ENCODE data around the gene GSE1.

The GSE1 gene

GRCh38 chr16:85675251-85675874, 62.2 kb downstream of the GSE1 start:
- H3K4me1 ChIP-seq (ENCODE audit: control insufficient read depth, insufficient read depth, low read length): peaks cover 13% of the 10 kb centered on the region
- H3K9me3 ChIP-seq (ENCODE audit: control insufficient read depth, low read length): no peaks in the 10 kb centered on the region
- peaks cover 77% of the 10 kb centered on the region for H3K36me3 ChIP-seq (ENCODE audit: control insufficient read depth, insufficient read depth, low read length, severe bottlenecking)
- H3K27me3 ChIP-seq (replicated peaks; ENCODE audit: control insufficient read depth, insufficient read depth, low read length): no peaks in the 10 kb centered on the region
- H3K4me3 ChIP-seq (ENCODE audit: low read length): no peak overlapping the region
- DNase-seq (ENCODE audit: low read depth): peak; percentile 32
- H3K9ac ChIP-seq (ENCODE audit: low read length): no peak overlapping the region

- H3K4me1 ChIP-seq (ENCODE audit: control insufficient read depth, insufficient read depth, low read length): peaks cover 13% of the 10 kb centered on the region
- no peak overlapping the region for H3K9ac ChIP-seq (ENCODE audit: low read length)
- peaks cover 66% of the 10 kb centered on the region for H3K36me3 ChIP-seq (ENCODE audit: control insufficient read depth, insufficient read depth, low read length, severe bottlenecking)
- H3K4me3 ChIP-seq (ENCODE audit: low read length): no peak overlapping the region
- no peaks in the 10 kb centered on the region for H3K9me3 ChIP-seq (ENCODE audit: control insufficient read depth, low read length)
- no peak for DNase-seq (ENCODE audit: low read depth)
- no peaks in the 10 kb centered on the region for H3K27me3 ChIP-seq (replicated peaks; ENCODE audit: control insufficient read depth, insufficient read depth, low read length)
Observed at GRCh38 chr16:85676466-85676865, 63.3 kb downstream of the GSE1 start.

GRCh38 chr16:85677383-85677967, 64.4 kb downstream of the GSE1 start:
- Histone ChIP-seq H3K4me1 (ENCODE audit: control insufficient read depth, insufficient read depth, low read length) (peaks cover 13% of the 10 kb centered on the region), H3K9me3 (ENCODE audit: control insufficient read depth, low read length) (no peaks in the 10 kb centered on the region), H3K9ac (ENCODE audit: low read length) (no peak overlapping the region), H3K27me3 (replicated peaks; ENCODE audit: control insufficient read depth, insufficient read depth, low read length) (no peaks in the 10 kb centered on the region), H3K36me3 (ENCODE audit: control insufficient read depth, insufficient read depth, low read length, severe bottlenecking) (peaks cover 56% of the 10 kb centered on the region), H3K4me3 (ENCODE audit: low read length) (no peak overlapping the region)
- no peak for DNase-seq (ENCODE audit: low read depth)

- peaks cover 51% of the 10 kb centered on the region for H3K36me3 ChIP-seq (ENCODE audit: control insufficient read depth, insufficient read depth, low read length, severe bottlenecking)
Observed at GRCh38 chr16:85678016-85678415, 64.9 kb downstream of the GSE1 start.

GRCh38 chr16:85678821-85679220, 65.7 kb downstream of the GSE1 start:
- H3K27me3 ChIP-seq (replicated peaks; ENCODE audit: control insufficient read depth, insufficient read depth, low read length): no peaks in the 10 kb centered on the region
- H3K4me1 ChIP-seq (ENCODE audit: control insufficient read depth, insufficient read depth, low read length): peaks cover 7% of the 10 kb centered on the region
- no peaks in the 10 kb centered on the region for H3K9me3 ChIP-seq (ENCODE audit: control insufficient read depth, low read length)
- H3K36me3 ChIP-seq (ENCODE audit: control insufficient read depth, insufficient read depth, low read length, severe bottlenecking): peaks cover 43% of the 10 kb centered on the region
- DNase-seq (ENCODE audit: low read depth): no peak
- H3K9ac ChIP-seq (ENCODE audit: low read length): no peak overlapping the region
- H3K4me3 ChIP-seq (ENCODE audit: low read length): no peak overlapping the region

More at GRCh38 chr16:85678016-85678415, 64.9 kb downstream of the GSE1 start:
- Histone ChIP-seq H3K27me3 (replicated peaks; ENCODE audit: control insufficient read depth, insufficient read depth, low read length) (no peaks in the 10 kb centered on the region), H3K9me3 (ENCODE audit: control insufficient read depth, low read length) (no peaks in the 10 kb centered on the region), H3K9ac (ENCODE audit: low read length) (no peak overlapping the region), H3K4me3 (ENCODE audit: low read length) (no peak overlapping the region), H3K4me1 (ENCODE audit: control insufficient read depth, insufficient read depth, low read length) (peaks cover 13% of the 10 kb centered on the region)
- DNase-seq (ENCODE audit: low read depth): no peak

- no peaks in the 10 kb centered on the region for H3K27me3 ChIP-seq (replicated peaks; ENCODE audit: control insufficient read depth, insufficient read depth, low read length)
- H3K4me1 ChIP-seq (ENCODE audit: control insufficient read depth, insufficient read depth, low read length): no peaks in the 10 kb centered on the region
- H3K9ac ChIP-seq (ENCODE audit: low read length): no peak overlapping the region
- H3K36me3 ChIP-seq (ENCODE audit: control insufficient read depth, insufficient read depth, low read length, severe bottlenecking): peaks cover 32% of the 10 kb centered on the region
- no peak overlapping the region for H3K4me3 ChIP-seq (ENCODE audit: low read length)
- DNase-seq (ENCODE audit: low read depth): no peak
- no peaks in the 10 kb centered on the region for H3K9me3 ChIP-seq (ENCODE audit: control insufficient read depth, low read length)
Observed at GRCh38 chr16:85679870-85680269, 66.7 kb downstream of the GSE1 start.

- DNase-seq (ENCODE audit: low read depth): no peak
- H3K36me3 ChIP-seq (ENCODE audit: control insufficient read depth, insufficient read depth, low read length, severe bottlenecking): peaks cover 27% of the 10 kb centered on the region
- H3K9me3 ChIP-seq (ENCODE audit: control insufficient read depth, low read length): no peaks in the 10 kb centered on the region
- no peak overlapping the region for H3K9ac ChIP-seq (ENCODE audit: low read length)
- no peaks in the 10 kb centered on the region for H3K4me1 ChIP-seq (ENCODE audit: control insufficient read depth, insufficient read depth, low read length)
- H3K27me3 ChIP-seq (replicated peaks; ENCODE audit: control insufficient read depth, insufficient read depth, low read length): no peaks in the 10 kb centered on the region
- H3K4me3 ChIP-seq (ENCODE audit: low read length): no peak overlapping the region
Observed at GRCh38 chr16:85680352-85680944, 67.3 kb downstream of the GSE1 start.

- no peak for DNase-seq (ENCODE audit: low read depth)
- Histone ChIP-seq H3K4me1 (ENCODE audit: control insufficient read depth, insufficient read depth, low read length) (no peaks in the 10 kb centered on the region), H3K27me3 (replicated peaks; ENCODE audit: control insufficient read depth, insufficient read depth, low read length) (no peaks in the 10 kb centered on the region), H3K9me3 (ENCODE audit: control insufficient read depth, low read length) (no peaks in the 10 kb centered on the region), H3K9ac (ENCODE audit: low read length) (no peak overlapping the region), H3K36me3 (ENCODE audit: control insufficient read depth, insufficient read depth, low read length, severe bottlenecking) (peaks cover 21% of the 10 kb centered on the region), H3K4me3 (ENCODE audit: low read length) (no peak overlapping the region)
Observed at GRCh38 chr16:85681255-85681654, 68.1 kb downstream of the GSE1 start.

- no peak overlapping the region for H3K4me3 ChIP-seq (ENCODE audit: low read length)
- H3K4me1 ChIP-seq (ENCODE audit: control insufficient read depth, insufficient read depth, low read length): no peaks in the 10 kb centered on the region
- H3K27me3 ChIP-seq (replicated peaks; ENCODE audit: control insufficient read depth, insufficient read depth, low read length): no peaks in the 10 kb centered on the region
- H3K9ac ChIP-seq (ENCODE audit: low read length): no peak overlapping the region
- H3K36me3 ChIP-seq (ENCODE audit: control insufficient read depth, insufficient read depth, low read length, severe bottlenecking): peaks cover 17% of the 10 kb centered on the region
- H3K9me3 ChIP-seq (ENCODE audit: control insufficient read depth, low read length): no peaks in the 10 kb centered on the region
- no peak for DNase-seq (ENCODE audit: low read depth)
Observed at GRCh38 chr16:85682516-85682915, 69.4 kb downstream of the GSE1 start.

GRCh38 chr16:85683363-85683762, 70.2 kb downstream of the GSE1 start:
- no peak overlapping the region for H3K4me3 ChIP-seq (ENCODE audit: low read length)
- H3K4me1 ChIP-seq (ENCODE audit: control insufficient read depth, insufficient read depth, low read length): no peaks in the 10 kb centered on the region
- H3K36me3 ChIP-seq (ENCODE audit: control insufficient read depth, insufficient read depth, low read length, severe bottlenecking): peaks cover 10% of the 10 kb centered on the region
- H3K27me3 ChIP-seq (replicated peaks; ENCODE audit: control insufficient read depth, insufficient read depth, low read length): no peaks in the 10 kb centered on the region
- H3K9me3 ChIP-seq (ENCODE audit: control insufficient read depth, low read length): no peaks in the 10 kb centered on the region
- H3K9ac ChIP-seq (ENCODE audit: low read length): no peak overlapping the region
- no peak for DNase-seq (ENCODE audit: low read depth)

GRCh38 chr16:85685251-85685650, 72.1 kb downstream of the GSE1 start:
- Histone ChIP-seq H3K4me3 (ENCODE audit: low read length) (no peak overlapping the region), H3K9ac (ENCODE audit: low read length) (no peak overlapping the region), H3K4me1 (ENCODE audit: control insufficient read depth, insufficient read depth, low read length) (no peaks in the 10 kb centered on the region), H3K36me3 (ENCODE audit: control insufficient read depth, insufficient read depth, low read length, severe bottlenecking) (no peaks in the 10 kb centered on the region), H3K9me3 (ENCODE audit: control insufficient read depth, low read length) (no peaks in the 10 kb centered on the region), H3K27me3 (replicated peaks; ENCODE audit: control insufficient read depth, insufficient read depth, low read length) (peaks cover 7% of the 10 kb centered on the region)
- DNase-seq (ENCODE audit: low read depth): no peak

Data from adipocyte (in vitro differentiated cells).